Common myeloid progenitor, CD34-positive (primary cell): ENCODE measurements around the gene OPCML.

Experiments used
- CTCF ChIA-PET: fragments of 350-600 bp; sonication (Branson Sonifier 250); formaldehyde crosslinking; loops from one replicate; lab custom pipeline; 2021; ENCODE audit warnings: antibody characterized with exemption; lab: Charles Lee
- POLR2A ChIA-PET: fragments of 350-600 bp; sonication (Branson Sonifier 250); formaldehyde crosslinking; loops from one replicate; lab custom pipeline; 2021; ENCODE audit warnings: antibody characterized with exemption; lab: Charles Lee
- DNase-seq, 3 donors: peaks; one replicate each; pipeline versions ENCODE4 v3.0.0 to v3.0.0-alpha.2; 2013
- H3K27ac ChIP-seq, 2 experiments: 1 replicate in 1 of 2; 2 replicates in 1 of 2; pipeline ENCODE4 v1.7.0; 2013; ENCODE audit warnings: inconsistent platforms in 2 of 2, low read length in 2 of 2, mild to moderate bottlenecking in 2 of 2, low read depth in 1 of 2, moderate library complexity in 1 of 2; ENCODE audit not compliant: severe bottlenecking in 2 of 2, insufficient read depth in 1 of 2, poor library complexity in 1 of 2
- H3K27me3 ChIP-seq, 5 experiments: replicated peaks in 2 of 5; 1 replicate in 3 of 5; 2 replicates in 2 of 5; pipeline versions ENCODE4 v1.6.1 to v1.7.0; 2013; ENCODE audit warnings: low read length in 4 of 5, mild to moderate bottlenecking in 2 of 5, moderate library complexity in 2 of 5, inconsistent platforms in 1 of 5; ENCODE audit not compliant: insufficient read depth in 5 of 5, control insufficient read depth in 4 of 5
- H3K36me3 ChIP-seq, 4 experiments: 1 replicate in 2 of 4; 2 replicates in 2 of 4; pipeline versions ENCODE4 v1.6.1 to v1.7.0; 2013; ENCODE audit warnings: low read length in 3 of 4, control low read depth in 1 of 4, mild to moderate bottlenecking in 1 of 4; ENCODE audit not compliant: control insufficient read depth in 4 of 4, insufficient read depth in 4 of 4
- H3K4me1 ChIP-seq, 4 experiments: 1 replicate in 3 of 4; 2 replicates in 1 of 4; pipeline versions ENCODE4 v1.6.1 to v1.7.1; 2013; ENCODE audit warnings: low read length in 3 of 4, mild to moderate bottlenecking in 3 of 4, control low read depth in 1 of 4, inconsistent platforms in 1 of 4, moderate library complexity in 1 of 4; ENCODE audit not compliant: control insufficient read depth in 4 of 4, insufficient read depth in 4 of 4; ENCODE audit errors: control extremely low read depth in 1 of 4
- H3K4me3 ChIP-seq, 7 experiments: 1 replicate in 4 of 7; 2 replicates in 3 of 7; pipeline versions ENCODE4 v1.5.1 to v1.7.0; 2013; ENCODE audit warnings: mild to moderate bottlenecking in 7 of 7, low read length in 6 of 7, moderate library complexity in 6 of 7, inconsistent platforms in 2 of 7, low read depth in 2 of 7, control low read depth in 1 of 7; ENCODE audit not compliant: insufficient read depth in 4 of 7, control insufficient read depth in 1 of 7; ENCODE audit errors: extremely low read depth in 1 of 7
- H3K9me3 ChIP-seq, 5 experiments: 1 replicate in 4 of 5; 2 replicates in 1 of 5; pipeline versions ENCODE4 v1.6.1 to v1.7.1; 2013; ENCODE audit warnings: low read length in 4 of 5, mild to moderate bottlenecking in 2 of 5, inconsistent platforms in 1 of 5, low read depth in 1 of 5, moderate library complexity in 1 of 5; ENCODE audit not compliant: control insufficient read depth in 4 of 5, insufficient read depth in 2 of 5; ENCODE audit errors: control extremely low read depth in 1 of 5
- WGBS: methylation state at CpG from one replicate; pipeline ENCODE4 v1.1.5; 2013; ENCODE audit not compliant: insufficient coverage; 5-methylcytosine and 5-hydroxymethylcytosine counted together

OPCML gene

GRCh38 chr11:133515107-133515506, 17.2 kb downstream of the OPCML start:
- no peak overlapping the region for H3K4me3 ChIP-seq
- peaks cover 0 to 3% (median 0%) of the 10 kb centered on the region in 5 experiments for H3K27me3 ChIP-seq
- WGBS: 10% methylated on average over 2 of the region's 2 CpGs
- H3K27ac ChIP-seq: no peak overlapping the region
- H3K9me3 ChIP-seq: no peaks in the 10 kb centered on the region
- POLR2A ChIA-PET: no interaction called here
- H3K36me3 ChIP-seq: no peaks in the 10 kb centered on the region
- CTCF ChIA-PET: no interaction called here
- H3K4me1 ChIP-seq: no peaks in the 10 kb centered on the region
- DNase-seq: no peak

GRCh38 chr11:133509924-133510697, 22.2 kb downstream of the OPCML start:
- ChIA-PET CTCF (no interaction called here), POLR2A (no interaction called here)
- H3K27ac ChIP-seq: no peak overlapping the region
- no peaks in the 10 kb centered on the region for H3K36me3 ChIP-seq
- no peak overlapping the region for H3K4me3 ChIP-seq
- no peak for DNase-seq
- H3K4me1 ChIP-seq: no peaks in the 10 kb centered on the region
- 100% methylated on average over 2 of the region's 3 CpGs for WGBS
- H3K9me3 ChIP-seq: no peaks in the 10 kb centered on the region
- peaks cover 0 to 3% (median 0%) of the 10 kb centered on the region in 5 experiments for H3K27me3 ChIP-seq

GRCh38 chr11:133508468-133508867, 23.8 kb downstream of the OPCML start:
- H3K4me3 ChIP-seq: no peak overlapping the region
- peaks cover 0 to 3% (median 0%) of the 10 kb centered on the region in 5 experiments for H3K27me3 ChIP-seq
- H3K36me3 ChIP-seq: no peaks in the 10 kb centered on the region
- H3K4me1 ChIP-seq: no peaks in the 10 kb centered on the region
- WGBS: 87% methylated on average over 10 of the region's 11 CpGs
- no peak for DNase-seq
- H3K27ac ChIP-seq: no peak overlapping the region
- ChIA-PET CTCF (no interaction called here), POLR2A (no interaction called here)
- no peaks in the 10 kb centered on the region for H3K9me3 ChIP-seq

GRCh38 chr11:133507185-133507584, 25.1 kb downstream of the OPCML start:
- ChIA-PET POLR2A (no interaction called here), CTCF (no interaction called here)
- no peaks in the 10 kb centered on the region for H3K36me3 ChIP-seq
- no peaks in the 10 kb centered on the region for H3K9me3 ChIP-seq
- no peak for DNase-seq
- peaks cover 0 to 3% (median 0%) of the 10 kb centered on the region in 5 experiments for H3K27me3 ChIP-seq
- no peaks in the 10 kb centered on the region for H3K4me1 ChIP-seq
- H3K27ac ChIP-seq: no peak overlapping the region
- WGBS: 97% methylated on average over 4 of the region's 4 CpGs
- H3K4me3 ChIP-seq: no peak overlapping the region

- Histone ChIP-seq H3K9me3 (no peaks in the 10 kb centered on the region), H3K4me1 (no peaks in the 10 kb centered on the region), H3K36me3 (no peaks in the 10 kb centered on the region), H3K27me3 (no peaks in the 10 kb centered on the region), H3K4me3 (no peak overlapping the region), H3K27ac (no peak overlapping the region)
- DNase-seq: no peak
- ChIA-PET CTCF (no interaction called here), POLR2A (no interaction called here)
- 87% methylated on average over 6 of the region's 6 CpGs for WGBS
Observed at GRCh38 chr11:133506551-133507094, 25.7 kb downstream of the OPCML start.

GRCh38 chr11:133506023-133506422, 26.3 kb downstream of the OPCML start:
- Histone ChIP-seq H3K27me3 (no peaks in the 10 kb centered on the region), H3K27ac (no peak overlapping the region), H3K9me3 (no peaks in the 10 kb centered on the region), H3K4me1 (no peaks in the 10 kb centered on the region), H3K4me3 (no peak overlapping the region), H3K36me3 (no peaks in the 10 kb centered on the region)
- no peak for DNase-seq
- ChIA-PET POLR2A (no interaction called here), CTCF (no interaction called here)
- WGBS: 57% methylated on average over 3 of the region's 3 CpGs

GRCh38 chr11:133504906-133505305, 27.4 kb downstream of the OPCML start:
- Histone ChIP-seq H3K4me3 (no peak overlapping the region), H3K4me1 (no peaks in the 10 kb centered on the region), H3K9me3 (no peaks in the 10 kb centered on the region), H3K27ac (no peak overlapping the region), H3K27me3 (no peaks in the 10 kb centered on the region), H3K36me3 (no peaks in the 10 kb centered on the region)
- WGBS: 94% methylated on average over 6 of the region's 8 CpGs
- no peak for DNase-seq
- POLR2A ChIA-PET: no interaction called here
- CTCF ChIA-PET: no interaction called here
